Measurements from ENCODE around the gene RFTN1.

RFTN1 gene

DNA sequence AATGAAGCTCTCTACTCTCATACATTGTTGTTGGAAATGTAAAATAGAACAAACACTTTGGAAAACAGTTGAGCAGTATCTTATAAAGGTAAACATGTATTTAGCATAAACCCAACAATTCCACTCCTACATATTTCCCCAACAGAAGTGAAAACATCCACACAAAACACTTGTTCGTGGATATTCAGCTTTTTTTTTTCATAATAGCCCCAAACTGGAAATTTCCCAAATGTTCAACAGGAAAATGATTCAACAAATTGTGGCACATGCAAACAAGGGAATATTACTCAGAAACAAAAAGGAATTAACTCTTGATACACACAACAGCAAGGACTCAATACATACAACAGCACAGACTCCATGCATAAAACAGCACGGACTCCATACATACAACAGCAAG, 28.5 kb downstream of the RFTN1 start:
- no peak for DNase-seq

DNA sequence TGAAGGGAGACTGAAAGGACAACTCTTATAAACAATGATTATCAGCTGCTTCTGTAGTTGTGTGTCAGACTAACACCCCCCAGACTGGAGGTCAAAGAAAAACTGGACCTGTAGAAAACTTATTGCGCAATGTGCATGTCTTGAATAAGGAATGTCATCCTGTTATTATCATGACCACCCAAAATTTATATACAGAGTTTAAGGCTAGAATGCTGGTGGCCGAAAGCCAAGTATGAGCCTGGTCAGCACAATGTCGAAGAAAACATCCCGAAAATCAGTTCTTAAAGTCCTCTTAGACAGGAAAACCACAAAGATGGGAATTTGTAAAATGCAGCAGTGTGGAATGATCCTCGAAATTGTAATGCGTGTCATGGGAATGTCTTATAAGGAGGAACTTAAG, 29.3 kb downstream of the RFTN1 start:
- DNase-seq = no peak

DNA sequence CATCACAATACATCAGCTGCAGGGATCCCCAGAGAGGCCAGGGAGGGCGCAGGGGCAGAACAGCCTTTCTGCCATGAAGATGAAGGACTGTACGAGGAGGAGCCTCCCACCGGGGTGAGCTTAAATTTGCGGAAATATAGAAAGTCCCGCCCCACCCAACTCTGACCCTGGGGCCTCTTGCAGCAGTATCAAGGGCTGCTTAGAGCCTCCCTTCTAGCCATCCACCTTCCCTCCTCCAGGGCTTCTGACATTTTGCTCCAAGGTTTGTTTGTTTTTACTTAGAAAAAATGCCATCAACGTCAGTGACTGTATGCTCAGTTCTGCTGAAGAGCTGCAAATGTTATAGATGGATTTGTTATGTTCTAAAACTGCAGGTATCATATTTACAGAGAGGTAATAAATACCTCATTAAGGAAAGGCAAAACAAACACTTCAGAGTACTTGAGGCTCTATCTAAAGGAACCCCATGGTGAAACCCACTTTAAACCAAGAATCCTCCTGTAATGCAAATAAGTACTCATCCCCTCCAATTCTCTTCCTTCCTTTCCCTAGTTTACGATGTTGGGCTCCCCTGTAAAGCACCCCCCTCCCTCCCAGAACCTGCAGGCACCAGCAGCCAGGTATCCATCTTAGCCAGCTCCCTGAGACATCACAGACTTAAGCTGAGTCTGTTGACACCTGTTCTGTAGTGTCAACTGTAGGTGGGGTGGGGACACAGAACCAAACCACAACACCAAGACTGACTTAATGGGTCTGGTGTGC, 30.5 kb downstream of the RFTN1 start:
- DNase-seq = peak; percentile 92

DNA sequence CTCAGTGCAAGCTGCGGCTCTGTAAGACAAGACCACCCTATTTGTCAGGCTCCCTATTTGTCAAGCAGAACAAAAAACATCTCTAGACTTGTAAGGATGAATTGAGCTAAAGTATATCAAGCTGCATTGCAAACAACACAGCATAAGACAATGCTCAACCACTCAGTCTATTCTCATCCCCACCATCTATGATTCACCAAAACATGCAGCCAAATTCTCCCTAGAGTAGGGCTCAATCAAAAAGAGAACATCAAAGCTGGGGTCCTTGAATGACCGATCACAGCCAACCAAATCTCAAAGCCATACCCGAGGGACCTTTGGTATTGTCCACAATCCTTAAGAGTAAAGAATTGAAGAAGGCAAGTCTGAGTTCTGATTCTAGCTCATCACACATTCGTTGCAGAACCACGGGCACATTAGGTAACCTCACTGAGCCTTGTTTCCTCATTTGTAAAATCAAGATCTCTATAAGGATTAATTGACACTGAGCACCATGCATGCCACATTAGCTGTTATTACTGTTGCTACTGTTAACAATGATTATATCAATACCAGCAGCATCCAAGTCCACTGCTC, 31.2 kb downstream of the RFTN1 start:
- no peak for DNase-seq

DNA sequence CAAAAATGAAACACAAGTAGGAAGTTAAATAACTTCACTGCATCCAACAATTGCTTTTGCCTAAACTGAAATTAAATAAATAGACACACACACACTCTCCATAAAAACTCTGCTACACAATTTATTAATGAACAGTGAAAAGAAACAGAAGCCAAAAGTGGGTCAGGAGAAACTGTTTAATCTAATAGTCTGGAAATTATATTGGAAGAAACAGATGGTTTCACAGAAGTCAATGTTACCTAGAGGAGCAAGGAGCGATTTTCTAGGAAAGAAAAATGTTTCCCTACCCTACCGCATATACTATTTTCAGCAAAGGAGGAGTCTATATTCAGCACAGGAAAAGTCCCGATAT, 32.0 kb downstream of the RFTN1 start:
- no peak for DNase-seq

DNA sequence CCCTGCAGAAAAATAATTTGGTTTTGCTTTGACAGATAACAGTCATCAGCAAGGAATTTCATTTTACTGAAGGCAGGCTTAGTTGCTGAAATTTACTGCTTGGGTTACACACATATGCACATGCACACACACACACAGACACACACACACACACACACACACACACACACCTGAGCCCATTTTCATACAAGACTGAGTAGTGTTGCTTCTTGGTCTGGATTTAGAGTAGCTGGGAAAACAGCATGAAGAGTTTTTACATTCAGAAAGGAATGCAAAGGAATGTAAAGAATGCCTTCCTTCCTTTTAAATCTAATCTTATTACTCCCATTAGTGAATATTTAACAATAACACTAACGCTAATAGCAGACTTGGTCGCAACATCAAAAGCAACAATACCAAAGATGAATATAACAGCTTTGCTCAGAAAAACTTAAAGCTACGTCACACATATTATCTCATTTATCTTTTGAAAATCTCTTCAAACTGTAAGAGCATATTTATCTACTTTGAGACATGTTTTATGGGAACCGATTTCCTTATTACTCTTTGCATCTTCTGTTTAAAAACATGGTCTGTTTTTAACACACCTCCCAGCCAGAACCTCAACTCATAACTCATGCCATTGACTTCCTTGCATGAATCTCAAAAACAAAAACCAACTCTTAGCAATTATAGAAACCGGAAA, 32.5 kb downstream of the RFTN1 start:
- DNase-seq = no peak

DNA sequence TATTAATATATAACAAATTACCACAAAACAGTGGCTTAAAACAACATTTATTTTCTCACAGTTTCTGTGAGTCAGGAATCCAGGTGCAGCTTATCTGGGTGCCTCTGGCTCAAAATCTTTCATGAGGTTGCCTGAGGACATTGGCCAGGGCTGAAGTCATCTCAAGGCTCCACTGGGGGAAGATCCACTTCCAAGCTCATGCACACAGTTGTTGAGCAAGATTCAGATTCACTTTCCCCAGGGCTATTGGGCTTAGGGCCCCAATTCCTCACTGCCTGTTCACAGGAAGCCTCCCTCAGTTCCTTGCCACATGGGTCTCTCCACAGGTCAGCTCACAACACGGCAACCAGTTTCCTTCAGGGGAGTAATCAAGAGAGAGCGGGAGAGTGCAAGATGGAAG, 35.0 kb downstream of the RFTN1 start:
- no peak for DNase-seq

DNA sequence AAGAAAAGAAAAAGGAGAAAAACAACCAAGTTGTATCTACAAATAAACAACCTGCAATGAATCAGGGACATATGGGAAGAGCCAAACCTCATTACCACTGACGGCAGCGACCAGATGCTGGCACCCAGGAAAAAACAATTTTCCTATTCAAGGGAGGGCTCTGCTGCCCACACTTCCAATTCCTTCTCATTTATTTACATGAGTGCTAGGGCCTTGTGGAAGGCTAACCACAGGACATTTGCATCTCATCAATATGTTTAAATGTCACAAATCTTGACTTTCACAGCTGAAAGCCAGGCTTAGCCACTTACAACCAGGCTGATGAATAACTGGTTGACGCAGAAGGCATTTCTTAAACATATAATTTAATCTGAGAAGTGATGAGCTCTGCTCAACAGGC, 36.0 kb downstream of the RFTN1 start:
- DNase-seq = no peak

DNA sequence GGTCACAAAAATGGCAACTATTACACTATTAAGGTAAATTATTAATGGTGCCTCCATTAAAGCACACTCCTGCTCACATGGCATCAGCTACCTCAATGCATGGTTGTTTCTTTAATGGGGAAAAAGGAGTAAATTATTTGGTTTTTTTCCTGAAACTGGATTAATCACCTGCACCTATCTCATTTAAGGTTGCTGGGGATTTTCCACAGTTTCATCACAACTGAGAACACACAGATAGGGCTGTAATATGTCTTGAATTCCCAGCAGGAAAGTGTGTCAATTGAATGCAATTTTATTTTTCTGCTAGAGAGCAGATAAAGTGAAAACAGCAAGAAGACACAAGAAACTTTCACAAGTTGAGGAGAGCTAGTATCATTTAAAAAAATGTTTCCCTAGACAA, 36.4 kb downstream of the RFTN1 start:
- DNase-seq = no peak

DNA sequence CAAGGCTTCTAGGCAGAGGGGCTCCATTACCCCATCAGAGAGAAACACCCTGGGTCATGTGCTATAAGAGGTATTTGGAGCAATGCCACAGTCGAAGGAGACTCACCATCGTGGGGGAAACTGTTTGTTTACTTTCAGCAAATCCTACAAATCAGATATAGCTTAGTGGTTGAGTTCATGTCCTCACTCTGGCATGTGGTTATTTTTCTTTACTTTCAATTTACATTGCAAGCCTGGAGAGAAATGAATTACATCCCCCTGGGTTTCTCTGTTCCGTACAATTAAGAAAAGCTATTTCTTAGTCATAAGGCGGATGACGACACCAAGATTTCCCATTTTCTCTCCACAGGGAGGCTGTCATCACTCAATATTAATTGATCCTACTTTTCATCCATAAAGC, 36.9 kb downstream of the RFTN1 start:
- DNase-seq = no peak

DNA sequence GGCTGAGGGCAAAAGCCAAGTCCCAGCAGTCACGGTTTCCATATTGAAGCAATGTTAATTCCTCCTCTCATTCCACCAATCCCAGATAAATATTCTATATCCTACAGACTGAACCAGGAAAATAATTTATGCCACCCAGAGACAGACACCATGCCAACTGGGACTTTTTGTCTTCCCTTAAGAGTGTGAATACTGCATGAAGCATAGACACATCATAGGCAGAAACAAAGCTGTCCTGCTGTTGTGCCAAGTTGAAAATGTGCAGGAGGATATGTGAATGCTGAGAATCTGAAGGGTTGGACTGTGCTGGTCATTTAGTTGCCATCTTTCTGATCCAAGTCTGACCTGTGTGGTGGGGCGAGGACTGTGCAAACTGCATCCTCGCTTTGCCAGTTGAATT, 37.7 kb downstream of the RFTN1 start:
- DNase-seq = no peak

DNA sequence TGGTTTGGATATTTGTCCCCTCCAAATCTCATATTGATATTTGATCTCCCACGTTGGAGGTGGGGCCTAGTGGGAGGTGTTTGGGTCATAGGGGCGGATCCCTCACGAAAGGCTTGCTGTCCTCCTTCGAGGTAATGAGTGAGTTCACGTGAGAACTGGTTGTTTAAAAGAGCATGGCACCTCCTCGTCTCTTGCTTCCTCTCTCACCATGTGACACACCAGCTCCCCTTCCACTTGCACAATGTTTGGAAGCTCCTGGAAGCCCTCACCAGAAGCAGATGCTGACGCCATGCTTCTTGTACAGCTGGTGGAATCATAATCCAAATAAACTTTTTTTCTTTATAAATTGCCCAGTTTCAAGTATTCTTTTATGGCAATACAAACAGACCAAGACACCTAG, 38.6 kb downstream of the RFTN1 start:
- no peak for DNase-seq

DNA sequence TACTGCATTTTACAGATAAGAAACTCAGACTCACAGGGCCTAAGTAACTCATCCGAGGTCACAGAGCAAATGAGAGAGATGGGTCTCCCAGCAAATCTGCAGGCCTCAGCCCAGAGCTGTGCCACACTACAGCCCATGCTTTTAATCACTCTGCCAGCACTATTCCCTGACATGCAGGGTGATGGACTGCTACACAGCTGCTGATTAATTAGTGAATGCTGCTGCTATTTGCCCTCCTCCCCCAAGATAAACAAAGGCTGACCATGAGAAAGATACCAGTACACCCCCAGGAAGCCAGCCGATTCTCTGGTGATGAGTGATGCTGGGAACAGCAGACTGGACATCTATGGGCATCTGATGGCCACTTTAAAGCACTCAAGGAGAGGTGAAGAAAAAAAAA, 39.3 kb downstream of the RFTN1 start:
- no peak for DNase-seq

DNA sequence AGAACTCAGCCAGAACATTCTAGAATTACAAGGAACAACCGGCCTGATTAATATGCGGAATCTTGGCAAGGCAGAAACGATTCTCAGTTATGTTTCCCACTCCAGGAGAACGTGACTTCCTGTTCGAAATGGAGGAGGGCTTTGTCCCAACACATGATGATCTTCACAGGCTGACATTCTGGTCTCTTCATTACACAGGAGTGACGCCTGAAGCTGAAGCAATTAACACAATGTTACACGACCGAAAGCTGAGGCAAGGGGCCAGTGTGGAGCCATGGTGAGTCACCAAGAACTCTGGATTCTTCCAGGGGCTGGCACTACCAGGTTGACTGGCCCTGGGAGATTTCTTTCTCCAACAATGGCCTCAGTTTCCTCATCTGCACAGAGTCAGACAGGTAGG, 40.9 kb downstream of the RFTN1 start:
- no peak for DNase-seq

DNA sequence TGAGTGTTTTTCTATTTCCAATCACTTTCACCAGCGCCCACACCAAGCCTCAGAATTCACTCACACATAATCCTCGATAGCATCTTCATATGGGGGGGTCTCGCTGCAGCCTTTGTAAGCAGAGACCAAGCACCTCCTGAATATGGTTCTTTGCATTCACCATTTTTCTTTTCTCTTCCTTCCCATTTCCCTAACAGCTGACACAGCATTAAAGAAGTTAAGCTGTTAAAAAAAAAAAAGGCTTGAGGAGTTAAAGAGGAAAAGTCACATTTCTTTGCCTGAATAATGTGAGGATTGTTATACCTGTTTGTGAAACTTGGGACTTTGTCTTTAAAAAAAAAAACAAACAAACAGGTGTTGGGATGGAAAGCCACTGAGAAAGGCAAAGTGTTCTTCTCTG, 41.6 kb downstream of the RFTN1 start:
- DNase-seq = no peak

DNA sequence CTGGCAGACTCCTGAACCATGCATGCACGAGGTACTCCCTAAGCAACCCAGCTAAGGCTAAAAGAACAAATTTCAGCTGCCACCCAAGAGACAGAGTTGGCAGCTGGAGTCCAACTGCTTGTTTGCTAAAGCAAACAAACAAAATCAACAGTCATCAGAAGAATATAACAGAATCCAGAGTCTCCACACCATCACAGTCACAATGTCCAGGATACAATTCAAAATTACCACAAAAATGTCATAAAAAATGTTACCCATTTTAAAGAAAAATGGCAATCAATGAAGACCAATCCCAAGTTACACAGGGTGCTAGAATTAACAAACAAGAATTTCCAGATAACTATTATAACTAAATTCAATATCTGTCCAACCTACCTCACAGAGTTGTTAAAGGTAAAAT, 42.9 kb downstream of the RFTN1 start:
- DNase-seq = no peak

DNA sequence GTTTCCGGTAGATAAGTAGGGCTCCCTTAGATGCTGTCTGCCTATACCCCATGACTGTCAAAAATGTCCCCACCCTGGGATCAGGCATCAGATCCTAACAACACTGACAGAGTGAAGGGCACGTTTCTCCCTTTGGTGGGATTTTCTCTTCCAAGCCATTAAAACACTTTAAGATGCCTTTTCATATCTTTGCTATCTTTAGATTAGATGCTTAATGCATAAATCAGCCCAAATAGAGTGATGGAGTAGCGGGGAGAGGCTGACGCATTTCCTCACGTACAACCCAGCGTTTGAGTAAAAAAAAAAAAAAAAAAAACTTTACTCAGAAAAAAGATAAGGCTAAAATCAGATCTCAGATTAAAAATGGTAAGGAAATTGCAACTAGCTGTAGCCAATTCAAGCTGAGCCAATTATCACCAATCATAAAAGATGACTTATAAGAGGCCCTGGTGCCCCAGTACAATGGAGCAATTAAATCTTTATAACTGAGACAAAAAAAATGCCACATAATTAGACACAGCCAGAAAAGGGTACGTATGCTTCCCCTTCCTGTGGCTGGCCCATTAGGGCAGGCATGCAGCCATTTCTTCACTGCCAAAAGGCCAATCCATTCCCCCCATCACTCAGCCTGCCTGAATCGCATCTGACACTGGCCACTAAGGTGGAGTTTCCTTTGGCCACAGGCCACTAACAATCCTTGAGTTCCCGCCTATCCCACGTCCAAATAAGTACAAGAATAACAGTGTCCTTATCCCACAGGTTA, 45.0 kb downstream of the RFTN1 start:
- DNase-seq = no peak

DNA sequence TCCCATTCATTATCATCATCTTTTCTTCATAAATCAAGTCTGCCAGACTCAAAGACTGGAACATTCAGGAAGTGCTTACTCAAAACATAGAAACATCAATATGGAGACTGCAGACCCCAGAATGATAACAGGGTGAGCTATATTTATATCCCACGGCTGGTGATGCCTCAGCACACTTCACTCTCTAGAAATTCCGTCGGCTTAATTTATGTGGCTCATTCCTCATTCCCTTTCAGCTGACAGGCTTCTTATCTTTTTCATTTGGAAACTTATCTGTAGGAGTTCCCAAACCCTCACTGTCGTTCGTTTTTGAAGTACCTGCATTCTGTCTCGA, 45.5 kb downstream of the RFTN1 start:
- no peak for DNase-seq

DNA sequence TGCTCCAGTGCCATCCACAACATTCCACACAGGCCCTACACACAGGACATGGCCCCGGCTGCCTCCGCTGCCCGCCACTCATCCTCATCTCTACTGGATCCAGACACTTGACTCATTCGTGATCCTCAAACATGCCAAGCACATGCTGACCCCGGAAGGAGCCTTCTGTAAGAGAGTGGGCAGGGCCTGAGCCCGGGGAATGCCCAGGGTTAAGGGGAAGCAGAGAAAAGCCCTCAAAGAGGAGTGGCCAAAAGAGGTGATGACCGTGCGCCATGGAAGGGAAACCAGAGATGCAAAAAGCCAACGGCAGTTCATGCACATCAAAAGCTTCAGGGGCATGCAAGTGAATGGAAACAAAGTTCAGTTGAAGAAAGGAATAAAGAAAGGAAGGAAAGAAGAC, 46.1 kb downstream of the RFTN1 start:
- DNase-seq = no peak

DNA sequence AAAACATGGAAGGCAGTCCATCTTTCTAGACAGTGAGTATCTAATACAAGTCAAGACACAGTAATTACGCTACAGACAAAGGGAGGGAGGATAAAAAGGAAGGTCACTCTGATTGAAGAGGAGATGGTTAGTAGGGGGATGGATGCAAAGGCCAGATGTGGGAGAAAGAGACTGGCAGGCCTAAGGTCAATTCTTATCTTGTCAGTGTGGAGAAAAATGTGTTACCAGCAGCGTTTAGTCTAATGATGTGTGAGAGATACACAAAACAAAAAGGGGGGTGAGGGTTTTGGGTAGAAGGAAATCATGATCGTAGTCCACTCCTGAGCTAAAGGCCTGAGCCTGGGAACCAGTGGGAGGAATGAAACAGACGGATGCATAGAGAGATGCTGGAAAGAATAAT, 46.7 kb downstream of the RFTN1 start:
- no peak for DNase-seq

DNA sequence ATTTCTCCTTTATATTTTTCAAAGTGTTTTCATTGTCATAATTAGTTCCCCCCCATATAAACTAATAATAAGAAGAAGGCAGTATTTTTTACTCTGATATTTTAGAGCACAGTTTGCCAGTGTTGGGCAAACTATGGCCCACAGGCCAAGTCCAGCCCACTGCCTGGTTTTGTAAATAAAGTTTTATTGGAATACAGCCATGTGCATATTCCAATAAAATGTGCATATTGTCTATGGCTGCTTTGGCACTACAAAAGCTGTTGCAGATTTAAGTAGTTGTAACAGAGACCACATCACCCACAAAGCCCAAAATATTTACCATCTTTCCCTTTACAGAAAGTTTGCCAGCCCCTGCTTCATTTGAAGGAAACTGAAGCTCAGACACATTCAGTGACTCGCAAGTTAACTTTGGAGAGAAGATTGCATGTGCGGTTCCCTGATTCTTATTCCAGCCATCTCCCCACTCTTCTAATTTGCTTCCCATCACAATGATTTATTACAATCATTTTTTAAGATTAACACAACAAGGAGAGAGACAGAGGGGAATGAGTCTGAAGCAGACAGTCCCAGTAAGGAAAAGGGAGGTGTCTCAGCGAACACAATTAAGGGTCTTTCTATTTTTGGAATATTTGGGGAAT, 48.9 kb downstream of the RFTN1 start:
- DNase-seq = no peak

DNA sequence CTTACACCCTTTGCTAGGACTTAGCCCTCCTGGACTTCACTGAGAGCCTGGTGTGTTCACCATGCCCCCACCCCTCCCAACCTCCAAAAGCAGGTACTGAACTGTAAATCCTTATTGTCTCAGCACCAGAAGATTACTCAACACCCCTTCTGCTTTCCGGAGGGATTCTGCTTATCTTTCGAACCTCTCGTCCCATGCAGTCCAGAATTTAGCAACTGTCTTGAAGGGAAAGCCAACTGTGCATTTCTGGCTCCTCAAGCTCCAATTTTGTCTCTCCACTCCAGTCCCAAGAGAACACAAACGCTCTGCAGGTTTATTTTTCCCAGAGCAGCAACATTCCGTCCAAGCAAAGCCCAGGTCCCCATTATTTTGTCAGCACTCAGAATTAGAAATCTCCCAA, 49.6 kb downstream of the RFTN1 start:
- DNase-seq = no peak

DNA sequence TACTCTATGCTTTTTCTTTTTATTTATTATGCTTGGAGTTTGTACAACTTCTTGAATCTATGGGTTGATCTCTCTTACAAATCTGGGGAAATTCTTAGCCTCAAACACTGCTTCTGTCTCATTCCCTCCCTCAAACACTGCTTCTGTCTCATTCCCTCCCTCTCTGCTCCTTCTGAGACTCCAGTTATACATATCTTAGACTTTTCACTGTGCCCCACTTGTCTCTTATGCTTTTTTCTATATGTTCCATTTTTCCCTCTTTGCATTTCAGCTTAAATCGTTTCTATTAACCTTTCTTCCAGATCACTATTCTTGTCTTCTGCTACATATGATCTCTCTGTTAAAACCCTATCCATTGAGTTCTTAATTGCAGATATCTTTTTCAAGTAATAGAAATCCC, 50.4 kb downstream of the RFTN1 start:
- DNase-seq = no peak

DNA sequence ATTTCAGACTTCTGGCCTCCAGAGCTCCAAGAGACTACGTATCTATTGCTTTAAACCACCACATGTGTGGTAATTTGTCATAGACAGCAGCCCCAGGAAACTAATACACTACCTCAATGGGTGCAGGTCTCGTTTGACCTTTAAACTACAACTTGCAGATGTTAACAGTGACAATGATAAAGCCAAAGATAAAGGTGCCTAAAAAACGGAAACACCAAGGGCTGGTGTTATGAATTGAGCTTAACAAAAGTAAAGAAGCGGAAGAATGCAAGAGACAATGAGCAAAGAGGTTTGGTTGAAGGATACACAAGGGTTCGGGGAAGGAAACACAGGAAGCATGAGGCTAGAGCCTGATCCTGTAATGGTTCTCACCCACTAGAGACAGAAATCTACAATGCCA, 50.8 kb downstream of the RFTN1 start:
- no peak for DNase-seq

Measured in NCI-H187 treated with DMSO at 0.1 percent for 48 hours (cell line).